HG03460 (cell line): ENCODE measurements around the gene NME3.
"Not testable (repeated sequence)": the region's sequence is repeated elsewhere in the genome, so short reads cannot be mapped to it uniquely, and the experiment has no call there.

Source experiments
- ATAC-seq: cut with Tn5 transposase; IDR thresholded peaks from one replicate; pipeline ENCODE4 v1.9.1; 2021; ENCODE audit not compliant: unreplicated experiment

The NME3 gene

GRCh38 chr16:1771188-1771863 is at the start of gene NME3:
Gene NME3 (minus strand): TSS chr16:1771543. CDS start chr16:1771534, 9 bp downstream.
- no peak for ATAC-seq

- ATAC-seq: no peak
Observed at GRCh38 chr16:1820946-1821290, 49.6 kb upstream of the NME3 start.

GRCh38 chr16:1820096-1820945 is 49.0 kb upstream of the NME3 start:
- ATAC-seq: no peak

- no peak for ATAC-seq
Observed at GRCh38 chr16:1819611-1820010, 48.3 kb upstream of the NME3 start.

- ATAC-seq: no peak
Observed at GRCh38 chr16:1818873-1819525, 47.7 kb upstream of the NME3 start.

- ATAC-seq: no peak
Observed at GRCh38 chr16:1818204-1818872, 47.0 kb upstream of the NME3 start.

GRCh38 chr16:1817716-1818115 is 46.4 kb upstream of the NME3 start:
- ATAC-seq: no peak

GRCh38 chr16:1817276-1817589 is 45.9 kb upstream of the NME3 start:
- no peak for ATAC-seq

GRCh38 chr16:1816396-1817275 is 45.3 kb upstream of the NME3 start:
- no peak for ATAC-seq

GRCh38 chr16:1815461-1815860 is 44.1 kb upstream of the NME3 start:
- ATAC-seq: no peak

GRCh38 chr16:1812732-1813163 is 41.4 kb upstream of the NME3 start:
- no peak for ATAC-seq

GRCh38 chr16:1810536-1810935 is 39.2 kb upstream of the NME3 start:
- ATAC-seq: no peak

- no peak for ATAC-seq
Observed at GRCh38 chr16:1810106-1810505, 38.8 kb upstream of the NME3 start.

- no peak for ATAC-seq
Observed at GRCh38 chr16:1809281-1809801, 38.0 kb upstream of the NME3 start.

GRCh38 chr16:1808691-1809090 is 37.3 kb upstream of the NME3 start:
- ATAC-seq: no peak

- ATAC-seq: no peak
Observed at GRCh38 chr16:1807626-1808025, 36.3 kb upstream of the NME3 start.

GRCh38 chr16:1800701-1801100 is 29.4 kb upstream of the NME3 start:
- no peak for ATAC-seq

GRCh38 chr16:1799263-1799662 is 27.9 kb upstream of the NME3 start:
- ATAC-seq: not testable (repeated sequence)

- no peak for ATAC-seq
Observed at GRCh38 chr16:1794908-1795666, 23.7 kb upstream of the NME3 start.
